Right lobe of liver (tissue), 6 donors: ENCODE results near the gene ZMAT3. TPM values are rescaled to one million over a fixed set of nuclear protein-coding genes. Genes with fewer than 3 reads are reported as not detected.

Experiments used
- ATAC-seq, 4 donors: fragments of 200-7000 bp; cut with Tn5 transposase; one replicate each; pipeline ENCODE4 v1.9.1; 2020; ENCODE audit warnings: mild to moderate bottlenecking in 4 of 4, moderate library complexity in 4 of 4
- DNase-seq, 3 donors: peaks; one replicate each; pipeline ENCODE4 v3.0.0-alpha.2; 2020
- H3K27ac ChIP-seq, 3 donors: fragments of 200-600 bp; one replicate each; pipeline ENCODE4 v1.8.0; 2022
- H3K27me3 ChIP-seq, 2 donors: fragments of 200-600 bp; one replicate each; pipeline ENCODE4 v1.8.0; 2022
- H3K36me3 ChIP-seq, 4 donors: fragments of 200-600 bp; sonication (generic) in 1 of 4; one replicate each; pipeline versions ENCODE4 v1.5.1 to v1.8.0; 2017 to 2022; ENCODE audit warnings: control low read depth in 1 of 4
- H3K4me1 ChIP-seq, 4 donors: fragments of 200-600 bp; sonication (generic) in 1 of 4; one replicate each; pipeline versions ENCODE4 v1.5.1 to v1.8.0; 2017 to 2022; ENCODE audit warnings: control low read depth in 1 of 4
- H3K4me3 ChIP-seq, 3 donors: fragments of 200-600 bp; one replicate each; pipeline ENCODE4 v1.8.0; 2022
- H3K9me3 ChIP-seq, 4 donors: fragments of 200-600 bp; sonication (generic) in 1 of 4; one replicate each; pipeline versions ENCODE4 v1.5.1 to v1.8.0; 2017 to 2022; ENCODE audit warnings: control low read depth in 1 of 4
- POLR2A ChIP-seq: fragments of 450-650 bp; IDR thresholded peaks from one replicate; pipeline ENCODE4 v1.6.1; 2017; ENCODE audit warnings: antibody characterized with exemption, mild to moderate bottlenecking
- WGBS: methylation state at CpG from one replicate; pipeline ENCODE4 v1.1.6; 2018; ENCODE audit warnings: low coverage, low lambda C conversion rate; ENCODE audit not compliant: insufficient coverage; ENCODE audit errors: missing lambda C conversion rate; 5-methylcytosine and 5-hydroxymethylcytosine counted together
- intact Hi-C, 2 donors: fragments of 100-400 bp; cut with DNase I; formaldehyde crosslinking; loops; one replicate each; pipeline versions ENCODE4 v1.11.2 to v1.14.1; 2022
- small RNA-seq, 2 experiments: library from RNA; depleted of rRNA; stranded (forward); fragments of <200 nt; gene quantifications; one replicate each; pipeline ENCODE3, GENCODE V24; 2016
- total RNA-seq, 6 experiments: library from RNA; depleted of rRNA in 2 of 6; stranded (reverse); fragments of >200 nt in 2 of 6; fragmentation: NEBNext Ultra II Directional in 3 of 6; extraction: Animal tissue kit (Norgen Biotek cat#: 25700) in 3 of 6; gene quantifications; one replicate each; pipeline versions ENCODE4 v1.1.0 to v1.2.4, GENCODE V29; 2016 to 2023
- TF ChIP-seq, protein P1 (sequence below), 4 donors: fragments of 200-600 bp in 3 of 4; fragments of 450-650 bp in 1 of 4; IDR thresholded peaks; one replicate each; pipeline versions ENCODE4 v1.5.1 to v1.8.0; 2016 to 2022; ENCODE audit warnings: antibody characterized with exemption in 4 of 4, mild to moderate bottlenecking in 2 of 4
- donor health status: DM: no; HTN: yes; CAD: no.
- donor health status: DM: no; HTN: no; CAD: no.
- donor health status: DM: no; HTN: no; CAD: no.
- donor health status: DM: no; HTN: yes; CAD: no.
- donor health status: DM: no; HTN: yes; CAD: no.

ZMAT3 gene
- total RNA-seq, 6 experiments from 2014 or later, result 5.5 to 19.6 (median 10.8) TPM

DNA sequence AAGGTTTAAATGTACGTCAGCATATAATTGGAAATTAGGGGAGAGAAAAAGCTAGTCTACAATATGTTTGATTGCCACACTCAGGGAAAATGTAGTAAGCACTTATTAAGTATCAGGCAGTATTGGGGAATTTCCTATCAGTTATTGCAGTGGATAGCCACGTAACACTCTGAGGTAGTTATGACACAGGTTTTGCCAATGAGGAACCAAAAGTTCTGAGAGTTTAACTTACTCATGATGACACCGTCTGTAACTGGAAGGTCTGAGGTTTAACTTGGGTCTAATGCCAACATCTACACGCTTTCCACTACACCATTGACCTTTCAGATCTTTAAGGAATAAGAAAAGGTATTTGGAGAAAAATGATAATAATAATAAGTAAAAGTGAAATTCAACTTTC lies 89.5 kb downstream of the ZMAT3 start:
- Histone ChIP-seq H3K27ac (no peak overlapping the region), H3K4me3 (no peak overlapping the region), H3K27me3 (no peaks in the 10 kb centered on the region), H3K4me1 (no peaks in the 10 kb centered on the region), H3K36me3 (no peaks in the 10 kb centered on the region), H3K9me3 (no peaks in the 10 kb centered on the region)
- TF ChIP-seq, protein P1, sequence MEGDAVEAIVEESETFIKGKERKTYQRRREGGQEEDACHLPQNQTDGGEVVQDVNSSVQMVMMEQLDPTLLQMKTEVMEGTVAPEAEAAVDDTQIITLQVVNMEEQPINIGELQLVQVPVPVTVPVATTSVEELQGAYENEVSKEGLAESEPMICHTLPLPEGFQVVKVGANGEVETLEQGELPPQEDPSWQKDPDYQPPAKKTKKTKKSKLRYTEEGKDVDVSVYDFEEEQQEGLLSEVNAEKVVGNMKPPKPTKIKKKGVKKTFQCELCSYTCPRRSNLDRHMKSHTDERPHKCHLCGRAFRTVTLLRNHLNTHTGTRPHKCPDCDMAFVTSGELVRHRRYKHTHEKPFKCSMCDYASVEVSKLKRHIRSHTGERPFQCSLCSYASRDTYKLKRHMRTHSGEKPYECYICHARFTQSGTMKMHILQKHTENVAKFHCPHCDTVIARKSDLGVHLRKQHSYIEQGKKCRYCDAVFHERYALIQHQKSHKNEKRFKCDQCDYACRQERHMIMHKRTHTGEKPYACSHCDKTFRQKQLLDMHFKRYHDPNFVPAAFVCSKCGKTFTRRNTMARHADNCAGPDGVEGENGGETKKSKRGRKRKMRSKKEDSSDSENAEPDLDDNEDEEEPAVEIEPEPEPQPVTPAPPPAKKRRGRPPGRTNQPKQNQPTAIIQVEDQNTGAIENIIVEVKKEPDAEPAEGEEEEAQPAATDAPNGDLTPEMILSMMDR (IDR thresholded peaks at IDR 0.05), result no peak
- no peak for TF ChIP-seq POLR2A
- WGBS, result 58% methylated on average over 4 of the region's 4 CpGs
- intact Hi-C loops, result no loop called here
- DNase-seq (no peak), ATAC-seq (no peak)

- Histone ChIP-seq H3K9me3 (no peaks in the 10 kb centered on the region), H3K4me3 (no peak overlapping the region), H3K4me1 (no peaks in the 10 kb centered on the region), H3K36me3 (no peaks in the 10 kb centered on the region), H3K27ac (no peak overlapping the region), H3K27me3 (no peaks in the 10 kb centered on the region)
- TF ChIP-seq, protein P1 (IDR thresholded peaks at IDR 0.05), result no peak
- no peak for TF ChIP-seq POLR2A
- ATAC-seq (no peak), DNase-seq (no peak)
- intact Hi-C loops, result no loop called here
- 53% methylated on average over 2 of the region's 2 CpGs for WGBS
These were observed 96.3 kb downstream of the ZMAT3 start for GRCh38 chr3:178975320-178975719.

- intact Hi-C loops, result no loop called here
- H3K9me3 ChIP-seq, result no peaks in the 10 kb centered on the region
- WGBS, result 47% methylated on average over 1 of the region's 1 CpG
These were observed 100.0 kb downstream of the ZMAT3 start for GRCh38 chr3:178971614-178972013.

DNA sequence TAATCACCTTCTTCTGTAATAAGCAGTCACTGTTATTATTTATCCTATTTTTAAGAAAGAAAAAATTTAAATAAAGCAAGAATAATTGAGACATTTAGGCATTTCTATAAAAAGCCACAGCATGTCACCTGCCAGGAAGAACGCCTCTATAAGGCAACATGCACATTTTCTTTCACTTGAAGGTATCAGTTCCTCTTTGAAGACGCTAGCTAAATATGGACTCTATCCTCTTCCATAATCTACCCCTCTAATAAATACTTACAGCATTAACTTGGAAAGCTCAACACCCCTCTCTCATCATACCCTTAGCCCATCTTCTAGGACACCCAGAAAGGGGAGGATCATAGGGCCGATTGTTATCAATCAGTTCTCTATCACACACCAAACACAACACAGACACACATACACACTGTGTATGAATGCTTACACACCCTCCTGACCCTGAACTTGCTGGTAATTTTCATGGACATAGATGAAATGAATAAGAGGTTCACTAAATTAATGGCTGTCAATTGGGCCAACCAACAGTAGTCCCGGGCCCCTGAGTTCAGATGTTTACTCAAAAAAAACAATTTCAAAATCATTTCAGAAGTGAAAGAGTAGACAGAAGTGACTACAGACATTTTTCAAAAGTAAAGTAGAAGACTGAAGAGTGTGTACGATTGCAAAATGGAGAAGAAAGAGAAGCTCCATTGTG lies 102.5 kb downstream of the ZMAT3 start:
- intact Hi-C loops, result loop anchor here (10.0 kb wide), 2 partner anchors 524 to 534 kb away; no protein-coding TSS in a partner anchor
- Histone ChIP-seq H3K4me1 (no peaks in the 10 kb centered on the region), H3K27ac (no peak overlapping the region), H3K9me3 (no peaks in the 10 kb centered on the region), H3K27me3 (no peaks in the 10 kb centered on the region), H3K36me3 (no peaks in the 10 kb centered on the region), H3K4me3 (no peak overlapping the region)
- no peak for ATAC-seq
- DNase-seq, result no peak
- 61% methylated on average over 5 of the region's 5 CpGs for WGBS
- no peak for TF ChIP-seq POLR2A
- TF ChIP-seq, protein P1 (IDR thresholded peaks at IDR 0.05), result no peak

More at GRCh38 chr3:178971614-178972013, 100.0 kb downstream of the ZMAT3 start:
- DNase-seq (no peak), ATAC-seq (no peak)
- H3K27ac ChIP-seq, result no peak overlapping the region
- H3K4me1 ChIP-seq, result no peaks in the 10 kb centered on the region
- TF ChIP-seq, protein P1 (IDR thresholded peaks at IDR 0.05), result no peak
- TF ChIP-seq POLR2A, result no peak
- no peaks in the 10 kb centered on the region for H3K27me3 ChIP-seq
- no peaks in the 10 kb centered on the region for H3K36me3 ChIP-seq
- H3K4me3 ChIP-seq, result no peak overlapping the region

Small RNA genes lying within 50 kb of the gene (small RNA-seq; reads per million reads assigned to genes)
- 0 reads per million in 2 experiments for gene RF00019

Other genes starting within 250 kb of the ZMAT3 start
- 10 to 100 TPM in 3 of 6 experiments, 1 to 10 TPM in 3; 6.5 to 13.1 (median 11.2) TPM for gene PIK3CA, start 76.5 kb upstream of the ZMAT3 start, total RNA-seq
- gene KCNMB3, start 179.3 kb upstream of the ZMAT3 start, total RNA-seq, result 1 to 10 TPM; 1.4 to 2.3 (median 1.7) TPM